Common myeloid progenitor, CD34-positive (primary cell): ENCODE measurements around the gene ALG5.

Experiments used
- CTCF ChIA-PET: fragments of 350-600 bp; sonication (Branson Sonifier 250); formaldehyde crosslinking; loops from one replicate; lab custom pipeline; 2021; ENCODE audit warnings: antibody characterized with exemption; lab: Charles Lee
- POLR2A ChIA-PET: fragments of 350-600 bp; sonication (Branson Sonifier 250); formaldehyde crosslinking; loops from one replicate; lab custom pipeline; 2021; ENCODE audit warnings: antibody characterized with exemption; lab: Charles Lee
- DNase-seq, 3 donors: peaks; one replicate each; pipeline versions ENCODE4 v3.0.0 to v3.0.0-alpha.2; 2013
- H3K27ac ChIP-seq, 2 experiments: 1 replicate in 1 of 2; 2 replicates in 1 of 2; pipeline ENCODE4 v1.7.0; 2013; ENCODE audit warnings: inconsistent platforms in 2 of 2, low read length in 2 of 2, mild to moderate bottlenecking in 2 of 2, low read depth in 1 of 2, moderate library complexity in 1 of 2; ENCODE audit not compliant: severe bottlenecking in 2 of 2, insufficient read depth in 1 of 2, poor library complexity in 1 of 2
- H3K27me3 ChIP-seq, 5 experiments: replicated peaks in 2 of 5; 1 replicate in 3 of 5; 2 replicates in 2 of 5; pipeline versions ENCODE4 v1.6.1 to v1.7.0; 2013; ENCODE audit warnings: low read length in 4 of 5, mild to moderate bottlenecking in 2 of 5, moderate library complexity in 2 of 5, inconsistent platforms in 1 of 5; ENCODE audit not compliant: insufficient read depth in 5 of 5, control insufficient read depth in 4 of 5
- H3K36me3 ChIP-seq, 4 experiments: 1 replicate in 2 of 4; 2 replicates in 2 of 4; pipeline versions ENCODE4 v1.6.1 to v1.7.0; 2013; ENCODE audit warnings: low read length in 3 of 4, control low read depth in 1 of 4, mild to moderate bottlenecking in 1 of 4; ENCODE audit not compliant: control insufficient read depth in 4 of 4, insufficient read depth in 4 of 4
- H3K4me1 ChIP-seq, 4 experiments: 1 replicate in 3 of 4; 2 replicates in 1 of 4; pipeline versions ENCODE4 v1.6.1 to v1.7.1; 2013; ENCODE audit warnings: low read length in 3 of 4, mild to moderate bottlenecking in 3 of 4, control low read depth in 1 of 4, inconsistent platforms in 1 of 4, moderate library complexity in 1 of 4; ENCODE audit not compliant: control insufficient read depth in 4 of 4, insufficient read depth in 4 of 4; ENCODE audit errors: control extremely low read depth in 1 of 4
- H3K4me3 ChIP-seq, 7 experiments: 1 replicate in 4 of 7; 2 replicates in 3 of 7; pipeline versions ENCODE4 v1.5.1 to v1.7.0; 2013; ENCODE audit warnings: mild to moderate bottlenecking in 7 of 7, low read length in 6 of 7, moderate library complexity in 6 of 7, inconsistent platforms in 2 of 7, low read depth in 2 of 7, control low read depth in 1 of 7; ENCODE audit not compliant: insufficient read depth in 4 of 7, control insufficient read depth in 1 of 7; ENCODE audit errors: extremely low read depth in 1 of 7
- H3K9me3 ChIP-seq, 5 experiments: 1 replicate in 4 of 5; 2 replicates in 1 of 5; pipeline versions ENCODE4 v1.6.1 to v1.7.1; 2013; ENCODE audit warnings: low read length in 4 of 5, mild to moderate bottlenecking in 2 of 5, inconsistent platforms in 1 of 5, low read depth in 1 of 5, moderate library complexity in 1 of 5; ENCODE audit not compliant: control insufficient read depth in 4 of 5, insufficient read depth in 2 of 5; ENCODE audit errors: control extremely low read depth in 1 of 5
- WGBS: methylation state at CpG from one replicate; pipeline ENCODE4 v1.1.5; 2013; ENCODE audit not compliant: insufficient coverage; 5-methylcytosine and 5-hydroxymethylcytosine counted together

Gene ALG5

GRCh38 chr13:36925603-36926002 is 73.5 kb downstream of the ALG5 start:
- CTCF ChIA-PET, result no interaction called here
- Histone ChIP-seq H3K4me1 (no peaks in the 10 kb centered on the region), H3K4me3 (no peak overlapping the region), H3K27me3 (peaks cover 0 to 9% (median 3%) of the 10 kb centered on the region in 5 experiments), H3K27ac (no peak overlapping the region), H3K36me3 (no peaks in the 10 kb centered on the region), H3K9me3 (no peaks in the 10 kb centered on the region)
- WGBS, result 67% methylated on average over 3 of the region's 7 CpGs
- DNase-seq, result no peak
- POLR2A ChIA-PET, result no interaction called here

GRCh38 chr13:36924001-36924400 is 75.1 kb downstream of the ALG5 start:
- Histone ChIP-seq H3K4me3 (no peak overlapping the region), H3K36me3 (no peaks in the 10 kb centered on the region), H3K9me3 (no peaks in the 10 kb centered on the region), H3K4me1 (peaks cover under 1 to 10% (median 6%) of the 10 kb centered on the region in 4 experiments), H3K27me3 (peaks cover 0 to 17% (median 6%) of the 10 kb centered on the region in 5 experiments), H3K27ac (no peak overlapping the region)
- ChIA-PET CTCF (interaction anchor here (1.4 kb wide), 1 partner anchor 63 kb away, joined by 3 read pairs; no protein-coding TSS in a partner anchor), POLR2A (no interaction called here)
- 83% methylated on average over 3 of the region's 3 CpGs for WGBS
- no peak for DNase-seq

- CTCF ChIA-PET, result no interaction called here
- WGBS, result 96% methylated on average over 8 of the region's 10 CpGs
- Histone ChIP-seq H3K27me3 (peaks cover 10 to 37% (median 18%) of the 10 kb centered on the region in 5 experiments), H3K27ac (no peak overlapping the region), H3K36me3 (no peaks in the 10 kb centered on the region), H3K4me3 (no peak overlapping the region), H3K4me1 (peaks cover 4 to 13% (median 11%) of the 10 kb centered on the region in 4 experiments), H3K9me3 (no peaks in the 10 kb centered on the region)
- no peak for DNase-seq
- POLR2A ChIA-PET, result no interaction called here
Observed at GRCh38 chr13:36921631-36922301, 77.4 kb downstream of the ALG5 start.

DNA sequence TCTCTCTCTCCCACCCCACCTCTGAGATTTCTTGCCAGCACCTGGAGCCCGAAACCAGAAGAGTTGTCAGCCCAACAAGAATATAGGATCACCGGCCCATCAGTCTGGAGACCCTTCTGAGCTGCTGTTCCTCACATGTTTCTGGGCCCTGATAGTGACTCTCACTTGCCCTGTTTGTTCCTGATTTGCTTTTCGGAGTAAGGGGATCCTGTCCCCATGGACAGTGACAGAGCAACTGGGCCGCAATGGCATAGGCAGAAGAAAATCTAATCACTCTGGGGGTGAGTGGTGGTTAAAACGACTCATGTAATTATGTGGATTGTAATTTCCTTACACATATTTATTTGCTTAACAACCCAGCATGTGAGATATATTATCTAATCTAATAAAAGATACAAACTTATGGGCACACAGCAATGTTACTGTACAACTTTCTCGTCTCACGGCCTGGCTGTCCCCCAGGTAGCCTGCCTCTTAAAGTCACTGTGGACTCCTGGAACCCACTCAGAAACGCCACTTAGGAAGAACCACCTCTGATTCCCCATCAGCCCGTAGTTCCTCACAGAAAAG is 78.4 kb downstream of the ALG5 start:
- H3K27me3 ChIP-seq, result peaks cover 15 to 45% (median 23%) of the 10 kb centered on the region in 5 experiments
- H3K27ac ChIP-seq, result no peak overlapping the region
- peaks cover 4 to 13% (median 11%) of the 10 kb centered on the region in 4 experiments for H3K4me1 ChIP-seq
- no peaks in the 10 kb centered on the region for H3K36me3 ChIP-seq
- POLR2A ChIA-PET, result interaction anchor here (0.6 kb wide), 1 partner anchor 74 kb away, joined by 4 read pairs; no protein-coding TSS in a partner anchor
- no peaks in the 10 kb centered on the region for H3K9me3 ChIP-seq
- H3K4me3 ChIP-seq, result peak overlapping the region in 4 of 7 experiments; percentile 12 to 58 (median 50)
- CTCF ChIA-PET, result no interaction called here
- DNase-seq, result peak in 1 of 3 donors; percentile 20
- WGBS, result 95% methylated on average over 6 of the region's 9 CpGs

GRCh38 chr13:36919833-36920615 is 79.1 kb downstream of the ALG5 start, which contains the start of gene SMAD9:
Gene SMAD9 (minus strand): TSS chr13:36920238. CDS start chr13:36879689, 40,549 bp downstream.
- Histone ChIP-seq H3K27ac (no peak within 1 kb of the TSS), H3K27me3 (peaks cover 16 to 45% (median 23%) of the 10 kb centered on the region in 5 experiments), H3K4me1 (peaks cover 4 to 13% (median 11%) of the 10 kb centered on the region in 4 experiments), H3K36me3 (no peaks in the 10 kb centered on the region), H3K9me3 (no peaks in the 10 kb centered on the region), H3K4me3 (peak within 1 kb of the TSS; percentile 12 to 76 (median 62))
- ChIA-PET POLR2A (interaction anchor here (0.6 kb wide), 1 partner anchor 73 kb away, joined by 4 read pairs; no protein-coding TSS in a partner anchor), CTCF (interaction anchor here (1.1 kb wide), 1 partner anchor 61 kb away, joined by 3 read pairs; no protein-coding TSS in a partner anchor)
- WGBS, result 0% methylated on average over 32 of the region's 104 CpGs
- peak; percentile 46 to 86 (median 75) for DNase-seq

DNA sequence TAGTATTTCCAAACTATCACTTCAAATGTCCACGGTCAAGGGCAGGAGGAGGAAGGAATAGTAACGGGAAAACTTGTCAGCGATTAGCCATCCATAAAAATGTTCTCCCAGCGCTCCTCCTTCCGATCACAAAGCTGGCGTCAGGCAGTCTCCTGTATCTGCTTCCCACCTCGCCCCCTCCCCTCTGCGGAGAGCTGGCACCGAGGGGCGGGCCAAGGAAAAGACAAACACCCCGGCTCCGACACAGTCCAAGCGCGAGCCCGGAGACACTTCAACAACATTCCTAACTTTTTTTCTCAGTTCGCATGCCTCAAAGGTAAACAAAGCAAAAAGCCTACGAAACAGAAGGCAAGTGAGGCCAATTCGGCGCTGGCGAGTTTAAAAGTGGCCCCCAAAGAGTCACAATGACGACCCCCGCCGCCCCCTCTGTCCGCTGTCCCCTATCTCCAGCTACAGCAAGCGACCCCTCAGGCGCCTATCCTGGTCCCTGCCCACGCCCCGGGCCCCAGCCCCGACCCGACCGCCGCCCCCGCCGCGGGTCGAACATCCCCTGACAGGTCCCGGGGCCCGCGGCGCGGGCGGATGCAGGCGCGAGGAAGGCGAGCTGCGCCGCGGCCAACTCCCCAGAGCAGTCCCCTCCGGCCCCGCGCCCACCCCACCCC is 79.8 kb downstream of the ALG5 start:
- POLR2A ChIA-PET, result no interaction called here
- peak overlapping the region in 6 of 7 experiments; percentile 51 to 76 (median 62) for H3K4me3 ChIP-seq
- WGBS, result 1% methylated on average over 15 of the region's 51 CpGs

More for the DNA sequence above, 79.8 kb downstream of the ALG5 start:
- peaks cover 19 to 45% (median 23%) of the 10 kb centered on the region in 5 experiments for H3K27me3 ChIP-seq
- no peak for DNase-seq
- H3K4me1 ChIP-seq, result peaks cover 4 to 13% (median 11%) of the 10 kb centered on the region in 4 experiments
- CTCF ChIA-PET, result interaction anchor here (1.1 kb wide), 1 partner anchor 62 kb away, joined by 3 read pairs; no protein-coding TSS in a partner anchor
- H3K36me3 ChIP-seq, result no peaks in the 10 kb centered on the region
- no peaks in the 10 kb centered on the region for H3K9me3 ChIP-seq
- H3K27ac ChIP-seq, result no peak overlapping the region
